Activated T-helper 9 cell treated with anti-CD3 and anti-CD28 coated beads, Interleukin-2, amount 50 U/mL, for 16 hours (primary cell): Measurements from ENCODE around the gene TOLLIP.
A peak's percentile ranks its signal among the peaks of the same experiment; 100 is the strongest.
"Not testable (repeated sequence)": the region's sequence is repeated elsewhere in the genome, so short reads cannot be mapped to it uniquely, and the experiment has no call there.

ENCODE experiments used
- DNase-seq: peaks from one replicate; pipeline ENCODE4 v3.0.0-alpha.2; 2020; ENCODE audit warnings: low read depth

The TOLLIP gene

DNA sequence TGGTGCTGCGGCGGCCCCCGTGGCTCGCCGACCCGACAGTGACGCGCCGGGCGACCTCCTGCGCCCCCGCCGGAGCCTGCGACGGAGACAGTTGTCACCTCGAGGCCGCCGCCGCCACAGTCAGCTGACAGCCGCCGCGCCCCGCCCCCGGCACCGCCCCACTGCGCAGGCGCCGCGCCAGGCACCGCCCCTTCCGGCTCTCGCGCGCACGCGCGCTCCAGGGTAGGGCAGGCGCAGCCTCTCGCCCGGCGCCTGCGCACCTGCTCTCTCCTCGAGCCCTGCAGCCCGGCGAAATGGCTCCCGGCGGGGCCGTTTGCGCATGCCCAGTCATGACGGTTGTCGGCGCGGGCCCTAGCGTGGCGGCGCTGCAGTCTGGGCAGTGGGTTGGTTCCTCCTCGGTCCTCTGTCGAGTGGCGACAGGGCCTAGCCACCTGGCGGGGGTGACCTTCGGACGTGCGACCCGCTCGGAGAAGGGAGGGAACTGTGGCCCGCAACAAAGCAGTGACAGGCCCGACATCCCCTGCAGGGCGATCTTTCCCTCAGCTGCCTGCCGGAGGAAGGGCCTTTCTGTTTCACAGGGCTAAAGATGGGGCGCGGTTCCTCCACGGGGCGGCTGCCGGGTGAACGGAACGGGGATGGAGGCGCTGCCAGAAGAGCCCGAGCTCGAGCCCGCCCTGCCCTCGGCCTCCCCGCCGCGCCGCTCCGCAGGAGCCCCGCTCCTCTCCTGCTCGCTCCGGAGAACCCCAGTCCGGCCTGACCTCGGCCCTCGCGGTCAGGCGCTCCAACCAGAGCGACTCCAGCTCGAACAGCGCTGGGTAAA, at the start of gene TOLLIP:
TSS of gene TOLLIP (minus strand) at position 135 of the 820 bp plus-strand sequence. CDS start at position 1, 134 bp downstream.
- peak; percentile 97 for DNase-seq

DNA sequence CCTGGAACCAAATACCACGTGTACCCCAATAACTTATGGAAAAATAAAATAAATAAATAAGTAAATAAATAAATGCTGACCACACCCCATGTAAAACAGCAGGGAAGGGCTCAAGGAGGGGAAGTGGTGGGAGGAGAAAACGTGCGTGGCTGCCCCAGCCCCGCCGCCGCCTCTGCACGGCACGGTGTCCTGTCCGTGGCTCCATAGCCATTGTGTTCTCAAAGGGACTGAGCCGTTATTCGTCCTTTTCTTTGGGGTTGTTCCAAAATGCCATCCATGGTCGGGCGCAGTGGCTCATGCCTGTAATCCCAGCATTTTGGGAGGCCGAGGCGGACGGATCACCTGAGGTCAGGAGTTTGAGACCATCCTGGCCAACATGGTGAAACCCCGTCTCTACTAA, 49.5 kb upstream of the TOLLIP start:
- not testable (repeated sequence) for DNase-seq

DNA sequence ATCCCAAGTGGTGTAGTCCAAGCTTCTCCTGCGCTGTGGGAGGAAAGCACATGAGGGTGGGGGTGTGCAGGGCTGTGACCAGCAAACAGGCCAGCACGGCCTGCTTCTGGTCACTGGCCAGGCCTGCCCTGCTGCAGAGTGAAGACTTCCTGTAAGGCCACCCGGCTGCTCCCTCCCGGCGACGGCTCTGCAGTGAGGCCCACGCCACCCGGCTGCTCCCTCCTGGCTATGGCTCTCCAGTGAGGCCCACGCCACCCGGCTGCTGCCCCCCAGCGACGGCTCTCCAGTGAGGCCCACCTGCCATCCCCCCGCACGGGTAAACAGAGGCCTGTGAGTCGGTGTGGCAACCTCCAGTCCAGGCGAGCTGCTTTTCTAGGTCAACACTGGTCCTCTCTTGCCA, 48.9 kb upstream of the TOLLIP start:
- DNase-seq: no peak

- DNase-seq: no peak
These were observed 47.1 kb upstream of the TOLLIP start for GRCh38 chr11:1356478-1356960.

GRCh38 chr11:1356007-1356435, 46.6 kb upstream of the TOLLIP start:
- DNase-seq: no peak

- DNase-seq: no peak
These were observed 44.9 kb upstream of the TOLLIP start for GRCh38 chr11:1354125-1354938.

DNA sequence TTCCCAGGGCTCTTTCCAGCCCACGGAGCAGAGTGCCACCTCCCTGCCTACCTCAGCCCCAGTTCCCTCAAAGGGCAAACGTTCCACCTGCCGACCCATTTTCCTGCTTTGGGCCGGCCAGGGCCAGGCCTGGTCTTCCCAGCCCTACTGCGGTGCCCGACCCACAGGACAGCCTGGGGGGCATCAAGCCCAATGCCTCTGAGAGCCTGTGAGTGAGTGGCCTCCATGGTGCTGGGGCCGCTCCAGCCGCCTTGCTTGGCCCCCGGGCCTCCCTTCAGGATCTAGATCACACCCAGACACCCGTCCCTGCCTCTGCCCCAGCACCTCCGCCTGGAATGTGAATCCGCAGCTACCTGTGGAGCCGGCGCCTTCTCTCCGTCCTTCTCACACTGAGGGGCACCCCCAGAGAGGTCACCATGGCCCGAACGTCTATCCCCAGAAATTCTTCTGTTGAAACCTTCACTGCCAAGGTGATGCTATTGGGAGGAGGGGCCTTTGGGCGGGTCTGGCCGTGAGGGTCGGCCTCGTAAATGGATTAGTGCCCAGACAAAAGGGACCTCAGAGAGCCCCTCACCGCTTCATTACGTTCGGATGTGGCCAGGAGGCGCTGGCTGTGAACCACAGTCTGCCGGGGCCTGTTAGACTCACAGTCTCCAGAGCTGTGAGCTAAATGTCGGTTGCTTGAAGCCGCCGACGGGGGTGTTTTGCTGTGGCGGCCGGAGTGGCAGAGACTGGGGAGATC, 44.1 kb upstream of the TOLLIP start:
- DNase-seq: no peak

GRCh38 chr11:1352696-1353382, 43.4 kb upstream of the TOLLIP start:
- no peak for DNase-seq

DNA sequence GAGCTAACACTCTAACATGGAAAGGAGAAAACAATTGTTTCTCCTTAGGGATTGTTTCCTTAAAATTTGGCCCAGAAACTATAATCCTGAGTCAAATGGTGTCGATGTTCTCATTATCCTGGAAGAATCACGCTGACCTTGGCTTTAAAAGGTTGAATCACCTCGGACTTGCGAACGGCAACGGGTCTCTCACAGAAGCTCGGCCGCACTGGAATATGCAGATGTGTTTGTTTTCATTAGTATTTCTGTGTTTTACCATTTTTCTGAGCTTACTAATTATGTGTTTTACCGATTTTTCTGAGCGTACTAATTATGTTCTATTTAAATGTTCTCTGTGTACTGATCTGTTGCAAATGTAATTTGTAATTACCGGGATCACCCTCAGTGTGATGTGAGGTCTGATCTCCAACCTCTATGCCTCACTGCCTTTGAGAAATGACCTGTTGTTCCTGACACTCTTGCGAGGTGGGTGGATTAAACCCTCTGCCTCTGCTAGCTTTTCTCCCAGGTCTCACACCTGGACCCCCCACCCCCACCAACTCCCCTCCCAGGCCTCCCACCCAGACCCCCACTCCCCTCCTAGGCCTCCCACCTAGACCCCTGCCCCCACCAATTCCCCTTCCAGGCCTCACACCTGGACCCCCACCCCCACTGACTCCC, 42.0 kb upstream of the TOLLIP start:
- no peak for DNase-seq

- no peak for DNase-seq
These were observed 40.8 kb upstream of the TOLLIP start for GRCh38 chr11:1350086-1350725.

DNA sequence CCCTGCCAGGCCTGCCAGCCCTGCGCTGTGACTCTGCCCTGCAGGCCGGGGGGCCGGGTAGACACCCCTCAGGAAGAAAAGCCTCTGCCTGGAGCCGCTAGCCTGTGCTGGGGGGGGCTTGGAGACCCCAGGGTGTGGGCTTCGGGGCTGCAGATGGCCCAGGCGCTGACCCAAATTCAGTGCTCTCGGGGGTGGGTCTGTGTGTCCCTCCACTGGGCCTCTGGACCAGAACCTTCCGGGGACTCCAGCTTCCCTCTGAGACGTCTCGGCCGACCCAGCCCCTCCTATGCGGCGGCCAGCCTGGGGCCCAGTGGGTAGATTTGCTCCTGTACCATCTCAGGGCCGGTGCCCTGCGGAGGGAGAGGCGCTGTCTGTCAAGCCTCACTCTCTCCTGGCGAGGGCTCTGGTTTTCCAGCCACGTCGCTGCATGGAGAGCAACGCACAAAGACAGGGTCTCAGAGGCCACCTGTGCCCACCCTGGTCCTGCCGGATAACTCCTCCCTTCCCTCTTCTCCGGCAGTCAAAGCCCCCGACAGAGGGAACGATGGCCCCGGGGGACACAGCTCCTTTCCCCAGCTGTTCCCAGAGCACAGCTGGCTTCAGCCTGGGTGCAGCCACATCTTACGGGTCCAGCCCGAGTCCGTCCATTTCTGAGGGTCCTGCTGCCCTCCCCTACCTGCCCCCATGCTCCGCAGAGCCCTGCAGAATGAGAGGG, 40.1 kb upstream of the TOLLIP start:
- DNase-seq: no peak

GRCh38 chr11:1348796-1349326, 39.4 kb upstream of the TOLLIP start:
- DNase-seq: no peak

DNA sequence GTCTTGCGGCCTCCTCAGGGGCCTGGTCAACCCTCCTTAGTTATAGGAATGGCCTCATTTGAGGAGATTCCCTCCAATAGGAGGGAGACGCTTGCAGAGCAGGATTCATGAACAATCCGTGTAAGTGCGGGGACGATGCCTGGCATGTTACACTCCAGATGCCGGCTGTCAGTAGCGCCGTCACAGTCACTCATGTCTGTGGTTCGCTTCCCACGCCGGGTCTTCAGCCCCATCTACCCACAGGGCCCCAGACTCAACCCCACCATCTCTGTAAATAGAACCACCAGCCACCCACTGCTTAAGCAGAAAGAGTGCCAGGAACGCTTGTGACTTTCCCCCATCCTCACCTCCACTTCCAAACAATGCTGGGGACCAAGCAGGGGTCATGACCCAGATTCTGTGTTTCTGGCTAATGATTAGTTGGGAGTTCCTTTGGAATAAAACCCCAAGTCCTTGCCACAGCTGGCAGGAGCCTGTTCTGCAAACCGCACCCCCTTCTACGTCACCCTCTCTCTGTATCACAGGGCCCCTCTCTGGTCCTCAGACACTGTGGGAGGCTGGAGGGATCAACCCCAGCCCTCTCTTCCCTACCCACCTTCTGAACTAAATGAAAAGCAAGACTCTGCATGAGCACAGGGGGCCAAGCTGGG, 38.8 kb upstream of the TOLLIP start:
- DNase-seq: no peak

DNA sequence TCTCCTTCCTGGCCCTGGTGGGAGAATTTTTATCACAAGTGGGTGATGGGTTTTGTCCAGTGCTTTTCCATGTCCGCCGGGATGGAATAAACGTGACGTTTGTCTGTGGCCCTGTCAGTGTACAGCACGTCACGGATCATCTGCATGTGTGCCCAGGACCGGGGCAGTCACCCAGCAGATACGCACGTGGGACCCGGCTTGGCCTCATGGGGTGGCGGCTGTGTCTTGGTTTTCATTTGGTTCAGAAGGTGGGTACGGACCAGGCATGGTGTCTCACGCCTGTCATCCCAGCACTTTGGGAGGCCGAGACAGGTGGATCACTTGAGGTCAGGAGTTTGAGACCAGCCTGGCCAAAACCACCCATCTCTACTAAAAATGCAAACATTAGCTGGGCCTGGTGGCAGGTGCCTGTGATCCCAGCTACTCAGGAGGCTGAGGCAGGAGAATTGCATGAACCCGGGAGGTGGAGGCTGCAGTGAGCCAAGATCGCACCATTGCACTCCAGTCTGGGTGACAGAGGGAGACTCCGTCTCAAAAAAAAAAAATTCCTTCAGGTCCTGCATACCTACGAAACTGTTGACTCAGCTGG, 38.1 kb upstream of the TOLLIP start:
- not testable (repeated sequence) for DNase-seq

DNA sequence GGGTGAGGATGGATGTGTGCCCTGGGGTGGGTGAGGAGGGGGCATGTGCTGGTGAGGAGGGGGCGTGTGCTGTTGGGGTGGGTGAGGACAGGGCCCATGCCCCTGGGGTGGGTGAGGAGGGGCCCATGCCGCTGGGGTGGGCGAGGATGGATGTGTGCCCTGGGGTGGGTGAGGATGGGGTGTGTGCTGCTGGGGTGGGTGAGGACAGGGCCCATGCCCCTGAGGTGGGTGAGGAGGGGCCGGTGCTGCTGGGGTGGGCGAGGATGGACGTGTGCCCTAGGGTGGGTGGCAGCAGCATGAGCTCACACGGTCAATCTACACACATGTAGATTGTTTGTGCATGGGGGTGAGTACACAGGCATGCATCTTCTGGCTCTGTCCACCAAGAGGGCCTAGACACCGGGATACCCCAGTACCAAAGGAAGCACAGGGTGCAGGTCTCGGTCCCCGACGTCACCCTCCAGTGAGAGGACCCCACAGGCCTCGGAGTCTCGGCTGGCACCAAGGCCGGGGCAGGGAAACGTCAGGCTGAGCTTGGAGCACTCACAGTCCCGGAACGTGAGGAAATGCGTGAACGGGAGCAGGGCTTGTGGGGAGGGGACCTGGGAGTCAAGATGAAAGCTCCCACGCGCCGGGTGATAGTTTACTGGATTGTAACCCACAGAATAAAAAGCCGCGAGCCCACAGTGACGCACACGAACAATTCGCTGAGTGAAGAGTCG, 37.4 kb upstream of the TOLLIP start:
- DNase-seq: no peak

DNA sequence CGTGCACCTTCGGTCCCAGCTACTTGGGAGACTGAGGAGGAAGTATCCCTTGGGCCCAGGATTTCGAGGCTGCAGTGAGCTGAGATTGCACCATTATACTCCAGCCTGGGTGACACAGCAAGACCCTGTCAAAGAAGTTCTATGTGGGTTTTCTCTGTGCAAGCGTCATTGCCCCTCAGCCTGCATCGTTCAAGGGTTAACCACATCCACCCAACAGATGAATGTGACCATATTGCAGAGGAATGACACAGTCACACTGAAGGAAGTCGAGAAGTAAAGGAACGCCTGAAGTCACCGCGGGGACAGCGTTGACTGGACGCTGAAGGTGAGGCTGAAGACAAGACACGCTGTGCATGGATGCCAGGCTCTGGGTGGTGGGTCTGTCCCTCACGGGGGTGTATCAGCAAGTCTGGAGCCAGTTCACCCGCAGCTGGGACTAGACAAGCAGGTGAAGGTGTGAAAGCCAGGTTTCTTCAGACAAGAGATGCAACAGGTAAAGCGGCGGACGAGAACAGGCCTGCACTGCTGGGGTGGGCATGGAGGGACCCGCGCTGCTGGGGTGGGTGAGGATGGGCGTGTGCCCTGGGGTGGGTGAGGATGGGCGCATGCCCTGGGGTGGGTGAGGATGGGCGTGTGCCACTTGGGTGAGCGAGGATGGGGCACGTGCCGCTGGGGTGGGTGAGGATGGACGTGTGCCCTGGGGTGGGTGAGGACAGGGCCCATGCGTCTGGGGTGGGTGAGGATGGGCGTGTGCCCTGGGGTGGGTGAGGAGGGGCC, 36.5 kb upstream of the TOLLIP start:
- DNase-seq: no peak

DNA sequence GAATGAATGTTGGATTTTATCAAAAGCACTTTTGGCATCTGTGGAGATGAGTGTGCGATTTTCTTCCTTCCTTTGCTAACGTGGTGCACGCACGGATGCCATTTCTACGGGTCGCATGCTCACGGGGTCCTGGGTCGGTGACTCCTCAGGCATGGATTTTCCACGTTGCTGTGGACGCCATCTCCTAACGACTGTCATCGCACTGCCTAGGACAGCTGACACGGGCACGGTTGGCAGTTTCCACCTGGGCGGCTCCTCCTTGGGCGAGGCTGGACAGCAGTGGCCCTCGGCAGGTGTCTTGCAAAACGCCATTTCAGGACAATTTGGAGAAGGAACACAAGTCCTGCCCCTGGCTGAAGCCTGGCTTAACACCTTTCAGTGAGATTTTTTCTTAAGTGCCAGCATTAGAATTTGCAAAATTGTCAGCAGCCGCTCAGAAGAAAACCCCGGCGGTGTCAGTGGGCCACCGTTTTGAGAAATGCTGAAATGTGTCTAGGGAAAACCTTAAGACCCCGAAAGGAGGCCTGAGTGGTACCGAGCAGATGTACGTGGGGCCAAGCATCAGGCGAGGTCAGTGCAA, 34.7 kb upstream of the TOLLIP start:
- DNase-seq: no peak
